ENCODE data around the gene STK10.
"Not testable (repeated sequence)": the region's sequence is repeated elsewhere in the genome, so short reads cannot be mapped to it uniquely, and the experiment has no call there.

The STK10 gene

DNA sequence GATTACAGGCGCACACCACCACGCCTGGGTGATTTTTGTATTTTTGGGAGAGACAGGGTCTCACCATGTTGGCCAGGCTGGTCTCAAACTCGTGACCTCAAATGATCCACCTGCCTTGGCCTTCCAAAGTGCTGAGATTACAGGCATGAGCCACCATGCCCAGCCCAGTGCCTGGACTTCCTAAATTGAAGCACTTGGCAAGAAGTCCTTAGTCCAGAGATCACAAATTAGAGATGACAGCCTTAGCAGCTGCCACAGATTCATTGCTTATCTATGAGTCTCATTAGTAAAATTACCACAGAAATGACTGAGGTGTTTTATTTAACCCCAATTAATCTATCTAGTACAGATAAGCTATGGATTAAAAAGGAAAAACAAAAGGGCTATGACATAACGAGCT lies 25.1 kb upstream of the STK10 start:
- peaks cover 14 to 21% of the 10 kb centered on the region in 2 donors for H3K36me3 ChIP-seq (ENCODE audit: control insufficient read depth in 2 of 2, insufficient read depth in 2 of 2, low read length in 2 of 2)
- no peak overlapping the region for H3K9ac ChIP-seq (ENCODE audit: low read depth in 1 of 2, low read length in 2 of 2)
- H3K9me3 ChIP-seq (ENCODE audit: control insufficient read depth in 2 of 2, low read length in 2 of 2): no peaks in the 10 kb centered on the region
- H3K4me3 ChIP-seq (ENCODE audit: low read length in 2 of 2): no peak overlapping the region
- no peak overlapping the region for H3K27ac ChIP-seq (ENCODE audit: low read depth in 2 of 2, low read length in 2 of 2)
- no peaks in the 10 kb centered on the region for H3K4me1 ChIP-seq (ENCODE audit: control insufficient read depth in 2 of 2, insufficient read depth in 2 of 2, low read length in 2 of 2)
- no peaks in the 10 kb centered on the region for H3K27me3 ChIP-seq (ENCODE audit: control insufficient read depth in 2 of 2, insufficient read depth in 2 of 2, low read length in 2 of 2)

DNA sequence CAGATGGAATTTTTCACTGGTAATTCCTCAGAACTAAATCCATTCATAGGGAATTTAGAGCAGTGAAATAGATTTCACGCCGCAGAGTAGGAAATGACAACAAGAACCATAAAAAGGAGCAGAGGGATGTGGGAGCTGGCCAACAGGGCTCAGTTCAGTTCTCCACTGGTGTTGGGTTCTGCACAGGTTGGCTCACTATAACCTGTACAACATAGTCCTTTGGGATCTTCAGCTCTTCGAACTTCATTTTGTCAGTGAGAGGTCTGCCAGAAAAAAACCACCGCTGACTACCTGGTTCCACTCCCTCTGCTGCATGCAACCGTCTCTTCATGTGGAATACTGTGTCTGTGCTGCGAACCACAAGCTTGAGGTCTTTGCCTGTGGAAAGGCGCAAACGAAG lies 23.7 kb upstream of the STK10 start:
- Histone ChIP-seq H3K9me3 (ENCODE audit: control insufficient read depth in 2 of 2, low read length in 2 of 2) (no peaks in the 10 kb centered on the region), H3K9ac (ENCODE audit: low read depth in 1 of 2, low read length in 2 of 2) (no peak overlapping the region), H3K36me3 (ENCODE audit: control insufficient read depth in 2 of 2, insufficient read depth in 2 of 2, low read length in 2 of 2) (peaks cover 14 to 21% of the 10 kb centered on the region in 2 donors), H3K4me1 (ENCODE audit: control insufficient read depth in 2 of 2, insufficient read depth in 2 of 2, low read length in 2 of 2) (no peaks in the 10 kb centered on the region), H3K4me3 (ENCODE audit: low read length in 2 of 2) (no peak overlapping the region), H3K27ac (ENCODE audit: low read depth in 2 of 2, low read length in 2 of 2) (no peak overlapping the region), H3K27me3 (ENCODE audit: control insufficient read depth in 2 of 2, insufficient read depth in 2 of 2, low read length in 2 of 2) (no peaks in the 10 kb centered on the region)

DNA sequence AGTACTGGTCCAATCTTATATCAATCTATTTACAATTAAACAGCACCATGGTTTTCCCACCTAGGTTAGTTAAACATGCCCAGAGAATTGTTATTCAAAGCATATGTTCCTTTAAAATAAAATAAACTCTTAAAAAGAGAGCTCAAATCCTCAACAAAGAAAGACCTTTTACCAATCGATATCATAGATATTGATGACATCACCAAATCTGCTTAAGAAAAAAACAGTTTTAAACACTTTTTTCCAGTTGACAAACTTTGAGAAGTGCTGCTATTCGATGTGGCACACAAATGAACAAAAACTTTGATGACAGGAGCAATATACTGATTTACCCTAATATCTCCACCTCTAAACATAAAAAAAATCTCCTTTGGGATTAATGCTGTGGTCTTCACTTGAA lies 21.7 kb upstream of the STK10 start:
- H3K36me3 ChIP-seq (ENCODE audit: control insufficient read depth in 2 of 2, insufficient read depth in 2 of 2, low read length in 2 of 2): peaks cover 14 to 21% of the 10 kb centered on the region in 2 donors
- no peak overlapping the region for H3K4me3 ChIP-seq (ENCODE audit: low read length in 2 of 2)
- H3K4me1 ChIP-seq (ENCODE audit: control insufficient read depth in 2 of 2, insufficient read depth in 2 of 2, low read length in 2 of 2): no peaks in the 10 kb centered on the region
- H3K9me3 ChIP-seq (ENCODE audit: control insufficient read depth in 2 of 2, low read length in 2 of 2): no peaks in the 10 kb centered on the region
- H3K27me3 ChIP-seq (ENCODE audit: control insufficient read depth in 2 of 2, insufficient read depth in 2 of 2, low read length in 2 of 2): no peaks in the 10 kb centered on the region
- H3K27ac ChIP-seq (ENCODE audit: low read depth in 2 of 2, low read length in 2 of 2): no peak overlapping the region
- no peak overlapping the region for H3K9ac ChIP-seq (ENCODE audit: low read depth in 1 of 2, low read length in 2 of 2)

DNA sequence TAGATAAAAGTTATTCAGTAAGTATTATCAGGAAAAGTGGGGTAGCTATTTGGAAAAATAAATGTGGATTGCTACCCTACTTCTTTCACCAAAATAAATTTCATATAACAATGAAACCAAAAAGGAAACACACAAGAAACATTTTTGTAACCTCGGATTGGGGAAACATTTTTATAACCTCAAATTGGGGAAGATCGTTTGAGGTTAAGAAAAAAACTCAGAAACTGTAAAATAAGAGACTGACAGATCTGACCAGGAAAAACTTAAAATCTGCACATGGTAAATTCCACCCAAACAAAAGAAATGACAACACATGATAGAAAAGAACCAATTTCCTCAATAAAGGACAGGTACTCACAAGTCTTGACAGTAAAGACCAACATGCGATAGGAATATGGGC lies 19.5 kb upstream of the STK10 start:
- Histone ChIP-seq H3K36me3 (ENCODE audit: control insufficient read depth in 2 of 2, insufficient read depth in 2 of 2, low read length in 2 of 2) (peaks cover 14 to 21% of the 10 kb centered on the region in 2 donors), H3K4me1 (ENCODE audit: control insufficient read depth in 2 of 2, insufficient read depth in 2 of 2, low read length in 2 of 2) (no peaks in the 10 kb centered on the region), H3K4me3 (ENCODE audit: low read length in 2 of 2) (no peak overlapping the region), H3K9ac (ENCODE audit: low read depth in 1 of 2, low read length in 2 of 2) (no peak overlapping the region), H3K27ac (ENCODE audit: low read depth in 2 of 2, low read length in 2 of 2) (no peak overlapping the region), H3K27me3 (ENCODE audit: control insufficient read depth in 2 of 2, insufficient read depth in 2 of 2, low read length in 2 of 2) (no peaks in the 10 kb centered on the region), H3K9me3 (ENCODE audit: control insufficient read depth in 2 of 2, low read length in 2 of 2) (no peaks in the 10 kb centered on the region)

DNA sequence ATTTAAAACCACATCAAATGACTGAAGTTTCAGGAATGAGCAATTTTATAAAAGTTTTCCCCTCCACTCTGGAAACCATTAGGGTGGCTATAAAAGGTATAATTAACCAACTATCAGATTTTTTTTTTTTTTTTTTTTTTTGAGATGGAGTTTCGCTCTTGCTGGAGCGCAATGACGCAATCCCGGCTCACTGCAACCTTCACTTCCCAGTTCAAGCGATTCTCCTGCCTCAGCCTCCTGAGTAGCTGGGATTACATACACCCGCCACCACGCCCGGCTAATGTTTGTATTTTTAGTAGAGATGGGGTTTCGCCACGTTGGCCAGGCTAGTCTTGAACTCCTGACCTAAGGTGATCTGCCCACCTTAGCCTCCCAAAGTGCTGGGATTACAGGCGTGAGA lies 18.0 kb upstream of the STK10 start:
- not testable (repeated sequence) for H3K27me3 ChIP-seq (ENCODE audit: control insufficient read depth in 2 of 2, insufficient read depth in 2 of 2, low read length in 2 of 2); H3K9ac ChIP-seq (ENCODE audit: low read depth in 1 of 2, low read length in 2 of 2); H3K4me3 ChIP-seq (ENCODE audit: low read length in 2 of 2); H3K27ac ChIP-seq (ENCODE audit: low read depth in 2 of 2, low read length in 2 of 2); H3K4me1 ChIP-seq (ENCODE audit: control insufficient read depth in 2 of 2, insufficient read depth in 2 of 2, low read length in 2 of 2); H3K9me3 ChIP-seq (ENCODE audit: control insufficient read depth in 2 of 2, low read length in 2 of 2)
- H3K36me3 ChIP-seq (ENCODE audit: control insufficient read depth in 2 of 2, insufficient read depth in 2 of 2, low read length in 2 of 2): peaks cover 5 to 11% of the 10 kb centered on the region in 2 donors

DNA sequence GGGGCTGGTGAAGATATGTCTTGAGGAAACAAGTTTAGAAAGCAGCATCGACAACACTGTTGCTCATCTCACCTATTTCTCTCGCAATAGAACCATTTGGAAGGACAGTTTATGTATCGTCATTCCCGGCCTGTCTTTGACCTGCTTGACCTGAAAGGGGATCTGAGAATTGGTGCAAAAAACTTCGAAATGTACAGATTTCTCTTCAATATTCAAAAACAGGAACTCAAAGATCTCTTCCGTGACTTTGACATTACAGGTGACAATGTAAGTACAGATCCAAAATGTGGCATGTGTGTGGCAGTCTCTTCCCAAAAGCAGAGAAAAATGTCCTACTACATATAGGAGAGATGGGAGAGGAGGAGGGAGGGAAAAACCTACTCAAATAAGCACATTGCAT lies 12.5 kb upstream of the STK10 start:
- H3K9me3 ChIP-seq (ENCODE audit: control insufficient read depth in 2 of 2, low read length in 2 of 2): no peaks in the 10 kb centered on the region
- no peaks in the 10 kb centered on the region for H3K27me3 ChIP-seq (ENCODE audit: control insufficient read depth in 2 of 2, insufficient read depth in 2 of 2, low read length in 2 of 2)
- no peak overlapping the region for H3K9ac ChIP-seq (ENCODE audit: low read depth in 1 of 2, low read length in 2 of 2)
- H3K27ac ChIP-seq (ENCODE audit: low read depth in 2 of 2, low read length in 2 of 2): no peak overlapping the region
- H3K4me3 ChIP-seq (ENCODE audit: low read length in 2 of 2): no peak overlapping the region
- H3K4me1 ChIP-seq (ENCODE audit: control insufficient read depth in 2 of 2, insufficient read depth in 2 of 2, low read length in 2 of 2): no peaks in the 10 kb centered on the region
- no peaks in the 10 kb centered on the region for H3K36me3 ChIP-seq (ENCODE audit: control insufficient read depth in 2 of 2, insufficient read depth in 2 of 2, low read length in 2 of 2)

DNA sequence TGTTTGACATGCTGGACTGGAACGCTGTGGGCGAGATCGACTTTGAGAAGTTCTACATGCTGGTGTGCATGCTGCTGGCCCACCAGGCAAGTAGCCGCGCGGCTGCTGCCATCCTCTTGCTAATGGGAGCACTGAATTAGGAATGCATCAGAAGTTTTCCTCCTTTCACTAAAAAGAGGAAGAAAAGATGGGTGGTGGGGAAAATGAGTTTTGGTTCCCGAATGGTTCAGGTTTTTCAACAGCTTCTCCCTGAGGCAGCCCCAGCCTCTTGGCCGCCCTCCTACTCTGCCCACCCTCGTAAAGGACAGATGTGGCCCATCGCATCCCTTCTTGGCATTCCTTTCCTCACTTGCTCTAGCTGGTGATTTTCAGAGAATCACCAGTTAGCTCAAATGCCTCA lies 11.4 kb upstream of the STK10 start:
- H3K4me1 ChIP-seq (ENCODE audit: control insufficient read depth in 2 of 2, insufficient read depth in 2 of 2, low read length in 2 of 2): no peaks in the 10 kb centered on the region
- H3K9ac ChIP-seq (ENCODE audit: low read depth in 1 of 2, low read length in 2 of 2): no peak overlapping the region
- H3K36me3 ChIP-seq (ENCODE audit: control insufficient read depth in 2 of 2, insufficient read depth in 2 of 2, low read length in 2 of 2): no peaks in the 10 kb centered on the region
- no peak overlapping the region for H3K27ac ChIP-seq (ENCODE audit: low read depth in 2 of 2, low read length in 2 of 2)
- H3K4me3 ChIP-seq (ENCODE audit: low read length in 2 of 2): no peak overlapping the region
- no peaks in the 10 kb centered on the region for H3K27me3 ChIP-seq (ENCODE audit: control insufficient read depth in 2 of 2, insufficient read depth in 2 of 2, low read length in 2 of 2)
- H3K9me3 ChIP-seq (ENCODE audit: control insufficient read depth in 2 of 2, low read length in 2 of 2): no peaks in the 10 kb centered on the region

DNA sequence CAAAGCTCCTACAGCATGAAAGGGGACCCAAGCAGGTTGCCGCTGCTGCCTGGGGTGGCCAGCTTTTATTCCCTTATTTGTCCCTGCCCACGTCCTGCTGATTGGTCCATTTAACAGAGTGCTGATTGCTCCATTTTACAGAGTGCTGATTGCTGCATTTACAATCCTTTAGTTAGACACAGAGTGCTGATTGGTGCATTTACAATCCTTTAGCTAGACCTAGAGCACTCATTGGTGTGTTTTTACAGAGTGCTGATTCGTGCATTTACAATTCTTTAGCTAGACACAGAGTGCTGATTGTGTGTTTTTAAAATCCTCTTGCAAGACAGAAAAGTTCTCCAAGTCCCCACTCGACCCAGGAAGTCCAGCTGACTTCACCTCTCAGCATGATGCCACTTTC lies 9.8 kb upstream of the STK10 start:
- H3K36me3 ChIP-seq (ENCODE audit: control insufficient read depth in 2 of 2, insufficient read depth in 2 of 2, low read length in 2 of 2); H3K9ac ChIP-seq (ENCODE audit: low read depth in 1 of 2, low read length in 2 of 2); H3K27me3 ChIP-seq (ENCODE audit: control insufficient read depth in 2 of 2, insufficient read depth in 2 of 2, low read length in 2 of 2); H3K27ac ChIP-seq (ENCODE audit: low read depth in 2 of 2, low read length in 2 of 2); H3K9me3 ChIP-seq (ENCODE audit: control insufficient read depth in 2 of 2, low read length in 2 of 2); H3K4me3 ChIP-seq (ENCODE audit: low read length in 2 of 2); H3K4me1 ChIP-seq (ENCODE audit: control insufficient read depth in 2 of 2, insufficient read depth in 2 of 2, low read length in 2 of 2): not testable (repeated sequence)

DNA sequence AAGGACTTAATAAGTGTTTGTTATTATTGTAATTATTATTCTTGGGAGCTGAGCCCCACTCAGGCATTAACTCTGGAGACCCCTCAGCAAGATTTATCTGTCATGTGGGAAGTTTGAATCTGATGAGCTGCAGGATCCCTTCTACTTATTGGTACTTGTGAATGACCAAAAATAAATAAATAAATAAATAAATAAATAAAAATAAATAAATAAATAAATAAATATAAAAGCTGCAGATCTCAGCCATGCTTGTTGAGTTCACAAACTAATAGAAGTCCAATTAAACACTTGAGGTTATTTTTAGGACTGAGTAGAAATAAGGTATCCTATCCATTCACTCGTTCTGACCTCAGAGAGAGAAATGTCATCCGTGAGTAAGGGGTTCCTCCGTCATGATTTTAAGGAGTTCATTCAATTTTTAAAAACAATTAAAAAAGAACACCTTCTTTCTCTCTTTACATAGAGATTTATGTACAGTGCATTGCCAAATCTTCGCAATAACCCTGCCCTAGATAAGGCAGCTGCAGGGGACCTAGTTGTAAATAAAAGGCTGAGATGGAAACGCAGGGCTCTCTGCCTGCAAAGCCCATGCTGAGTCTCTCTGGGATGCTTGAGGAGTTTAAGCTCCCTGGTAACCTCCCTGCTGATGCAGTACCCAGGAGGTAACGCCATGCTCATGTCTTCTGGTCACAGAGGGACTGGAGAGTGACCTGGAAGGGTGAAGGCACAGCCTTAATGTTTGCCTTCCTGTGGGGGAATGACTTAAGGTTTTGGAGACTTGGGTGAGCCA lies 7.2 kb upstream of the STK10 start:
- Histone ChIP-seq H3K9me3 (ENCODE audit: control insufficient read depth in 2 of 2, low read length in 2 of 2) (no peaks in the 10 kb centered on the region), H3K36me3 (ENCODE audit: control insufficient read depth in 2 of 2, insufficient read depth in 2 of 2, low read length in 2 of 2) (no peaks in the 10 kb centered on the region), H3K4me1 (ENCODE audit: control insufficient read depth in 2 of 2, insufficient read depth in 2 of 2, low read length in 2 of 2) (no peaks in the 10 kb centered on the region), H3K9ac (ENCODE audit: low read depth in 1 of 2, low read length in 2 of 2) (no peak overlapping the region), H3K27ac (ENCODE audit: low read depth in 2 of 2, low read length in 2 of 2) (no peak overlapping the region), H3K27me3 (ENCODE audit: control insufficient read depth in 2 of 2, insufficient read depth in 2 of 2, low read length in 2 of 2) (no peaks in the 10 kb centered on the region), H3K4me3 (ENCODE audit: low read length in 2 of 2) (no peak overlapping the region)

DNA sequence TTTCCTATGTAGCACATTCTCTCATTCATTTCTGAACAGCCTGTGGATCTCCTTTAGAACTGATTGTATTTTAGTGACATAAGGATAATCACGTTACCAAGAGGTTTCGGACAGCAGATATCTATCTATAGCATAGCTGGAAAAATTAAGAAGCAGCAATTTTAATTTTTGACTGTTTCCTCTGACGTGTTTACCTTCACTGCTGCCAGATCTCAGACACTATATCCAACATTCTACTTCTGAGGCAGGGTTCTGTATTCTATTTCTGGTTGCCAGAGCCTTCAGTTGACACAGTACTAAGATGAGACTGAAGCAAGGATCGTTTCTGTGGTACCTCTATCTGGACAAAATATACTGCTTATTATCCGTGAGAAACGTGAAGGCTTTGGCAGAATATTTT lies 5.8 kb upstream of the STK10 start, which contains the start of gene EFCAB9:
Gene EFCAB9 (plus strand): TSS at position 301 of the 400 bp plus-strand sequence. CDS start 1 bp downstream, at position 302.
- Histone ChIP-seq H3K27me3 (ENCODE audit: control insufficient read depth in 2 of 2, insufficient read depth in 2 of 2, low read length in 2 of 2) (no peaks in the 10 kb centered on the region), H3K4me3 (ENCODE audit: low read length in 2 of 2) (no peak within 1 kb of the TSS), H3K36me3 (ENCODE audit: control insufficient read depth in 2 of 2, insufficient read depth in 2 of 2, low read length in 2 of 2) (no peaks in the 10 kb centered on the region), H3K4me1 (ENCODE audit: control insufficient read depth in 2 of 2, insufficient read depth in 2 of 2, low read length in 2 of 2) (no peaks in the 10 kb centered on the region), H3K9ac (ENCODE audit: low read depth in 1 of 2, low read length in 2 of 2) (no peak within 1 kb of the TSS), H3K27ac (ENCODE audit: low read depth in 2 of 2, low read length in 2 of 2) (no peak within 1 kb of the TSS), H3K9me3 (ENCODE audit: control insufficient read depth in 2 of 2, low read length in 2 of 2) (no peaks in the 10 kb centered on the region)

Data from mucosa of rectum (tissue), 2 donors.